DOHH2 (cell line): Measurements from ENCODE around the gene PARL.

Source experiments
- CTCF ChIP-seq: fragments of 200-600 bp; sonication (generic); IDR thresholded peaks from one replicate; pipeline ENCODE4 v1.5.1; 2014; ENCODE audit warnings: antibody characterized with exemption, mild to moderate bottlenecking, low read depth, low read length; ENCODE audit not compliant: poor library complexity, severe bottlenecking
- EZH2phosphoT487 ChIP-seq: fragments of 200-600 bp; sonication (generic); IDR thresholded peaks from 2 replicates; pipeline ENCODE4 v1.6.1; 2017; ENCODE audit warnings: borderline replicate concordance, mild to moderate bottlenecking, antibody characterized with exemption, low read length, moderate library complexity, mixed read lengths

GRCh38 chr3:183818041-183818620 is 66.5 kb downstream of the PARL start:
- no peak for TF ChIP-seq CTCF
- TF ChIP-seq EZH2phosphoT487 = no peak
